SK-N-SH treated with all-trans-retinoic acid at 6 μM for 48 hours (cell line): ENCODE results near the gene GTF2A1L.

Source experiments
- ZFP30 ChIP-seq: fragments of 450-650 bp; formaldehyde crosslinking; IDR thresholded peaks from 2 replicates; pipeline ENCODE4 v1.5.0; 2022; ENCODE audit warnings: mild to moderate bottlenecking, moderate library complexity
- ZNF8 ChIP-seq: fragments of 450-650 bp; formaldehyde crosslinking; IDR thresholded peaks from 2 replicates; pipeline ENCODE4 v1.5.0; 2020; ENCODE audit warnings: mild to moderate bottlenecking, moderate library complexity
- TF ChIP-seq, protein P1 (sequence below): fragments of 250-450 bp; sonication (Bioruptor Pico); IDR thresholded peaks from 2 replicates; pipeline ENCODE4 v1.8.0; 2021; ENCODE audit warnings: low read depth, mild to moderate bottlenecking, moderate library complexity, borderline replicate concordance

DNA sequence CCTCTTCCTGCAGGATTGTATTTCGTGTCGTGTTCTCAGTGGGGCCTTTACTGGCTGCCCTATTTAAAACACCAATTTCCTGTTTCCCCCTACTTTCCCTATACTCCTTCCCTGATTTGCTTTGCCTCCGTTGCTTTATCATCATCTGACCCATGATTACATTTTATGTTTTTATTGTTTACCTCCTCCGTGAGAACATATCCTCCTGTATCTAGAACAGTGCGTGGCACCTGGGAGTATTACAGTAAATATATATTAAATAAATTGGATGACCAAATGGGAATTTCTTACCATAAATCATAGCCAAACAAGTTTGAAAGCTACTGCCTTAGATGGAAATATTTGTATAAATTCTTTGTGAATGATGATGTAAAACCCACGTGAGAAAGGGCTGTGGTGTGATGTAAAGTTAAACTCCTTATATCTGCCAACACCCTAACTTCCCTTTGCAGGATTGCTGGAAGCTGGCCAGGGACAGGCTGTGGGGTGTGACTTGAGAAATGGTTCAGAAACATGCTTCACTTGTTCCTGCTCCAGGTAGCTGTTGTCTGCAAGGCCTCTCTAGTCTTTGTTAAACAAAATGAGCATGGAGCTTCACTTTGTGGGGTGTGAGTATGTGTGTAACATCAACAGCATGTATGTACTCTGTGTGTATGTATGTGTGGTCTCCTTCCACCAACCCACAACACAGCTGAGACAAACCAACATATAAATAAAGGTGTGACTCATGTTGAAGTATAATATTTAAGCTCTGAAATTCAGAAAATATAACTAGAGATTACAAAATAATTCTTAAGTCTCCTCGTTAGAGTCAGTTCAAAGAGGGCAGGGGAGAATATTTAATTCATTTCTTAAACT lies 97.6 kb downstream of the GTF2A1L start:
- TF ChIP-seq ZNF8 (no peak), ZFP30 (CRISPR knock-in tag) (no peak)
- TF ChIP-seq, protein P1, sequence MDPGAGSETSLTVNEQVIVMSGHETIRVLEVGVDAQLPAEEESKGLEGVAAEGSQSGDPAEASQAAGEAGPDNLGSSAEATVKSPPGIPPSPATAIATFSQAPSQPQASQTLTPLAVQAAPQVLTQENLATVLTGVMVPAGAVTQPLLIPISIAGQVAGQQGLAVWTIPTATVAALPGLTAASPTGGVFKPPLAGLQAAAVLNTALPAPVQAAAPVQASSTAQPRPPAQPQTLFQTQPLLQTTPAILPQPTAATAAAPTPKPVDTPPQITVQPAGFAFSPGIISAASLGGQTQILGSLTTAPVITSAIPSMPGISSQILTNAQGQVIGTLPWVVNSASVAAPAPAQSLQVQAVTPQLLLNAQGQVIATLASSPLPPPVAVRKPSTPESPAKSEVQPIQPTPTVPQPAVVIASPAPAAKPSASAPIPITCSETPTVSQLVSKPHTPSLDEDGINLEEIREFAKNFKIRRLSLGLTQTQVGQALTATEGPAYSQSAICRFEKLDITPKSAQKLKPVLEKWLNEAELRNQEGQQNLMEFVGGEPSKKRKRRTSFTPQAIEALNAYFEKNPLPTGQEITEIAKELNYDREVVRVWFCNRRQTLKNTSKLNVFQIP (CRISPR knock-in tag), result no peak
